Stimulated activated CD4-positive, alpha-beta T cell treated with anti-CD3 and anti-CD28 coated beads, Interleukin-15, amount 100 ng/mL, for 1 hour (primary cell): ENCODE data around the gene DAGLB.

Source experiments
- DNase-seq, 2 donors: peaks; one replicate each; pipeline ENCODE4 v3.0.0-alpha.2; 2020; ENCODE audit warnings: low read depth in 1 of 2, low spot score in 1 of 2

The DAGLB gene

GRCh38 chr7:6376820-6377219, 70.9 kb downstream of the DAGLB start:
- no peak for DNase-seq

- no peak for DNase-seq
Observed at GRCh38 chr7:6375348-6376101, 72.2 kb downstream of the DAGLB start.

DNA sequence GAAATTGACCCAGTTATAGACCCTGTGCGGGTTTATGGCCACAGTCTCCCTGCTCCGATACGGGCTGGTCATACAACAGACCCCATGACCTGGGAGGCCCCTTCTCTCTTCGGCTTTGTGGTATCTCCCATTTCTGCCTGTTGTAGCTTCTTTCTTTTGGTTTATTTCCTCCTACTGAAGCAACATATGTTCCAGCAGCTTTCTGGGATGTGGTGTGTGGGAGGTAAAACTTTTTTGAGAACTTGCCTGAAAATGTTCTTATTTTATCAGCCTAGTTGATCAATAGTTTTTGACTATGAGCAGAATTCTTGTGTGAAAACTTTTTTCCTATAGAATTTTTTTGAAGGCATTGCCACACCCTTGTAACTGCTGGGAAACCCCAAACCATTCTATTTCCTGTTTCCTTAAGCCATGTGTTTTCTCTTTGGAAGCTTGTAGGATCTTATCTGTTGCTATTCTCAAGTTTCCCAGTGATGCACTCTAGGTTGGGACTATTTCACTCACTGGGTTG, 80.0 kb downstream of the DAGLB start:
- no peak for DNase-seq

DNA sequence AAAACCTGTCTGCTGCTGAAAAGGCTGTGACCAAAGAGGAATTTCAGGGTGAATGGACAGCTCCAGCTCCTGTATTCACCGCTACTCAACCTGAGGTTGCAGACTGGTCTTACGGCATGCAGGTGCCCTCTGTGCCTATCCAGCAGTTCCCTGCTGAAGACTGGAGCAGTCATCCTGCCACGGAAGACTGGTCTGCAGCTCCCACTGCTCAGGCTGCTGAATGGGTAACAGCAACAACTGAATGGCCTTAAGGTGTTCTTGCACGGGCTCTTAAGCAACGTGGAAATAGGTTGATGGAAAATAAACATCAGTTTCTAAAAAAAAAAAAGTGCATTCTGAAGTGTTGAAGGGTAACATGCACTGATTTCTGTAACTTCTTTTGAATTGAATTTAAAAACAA, 82.3 kb downstream of the DAGLB start:
- DNase-seq, result no peak

- no peak for DNase-seq
Observed at GRCh38 chr7:6360841-6361240, 86.9 kb downstream of the DAGLB start.

DNA sequence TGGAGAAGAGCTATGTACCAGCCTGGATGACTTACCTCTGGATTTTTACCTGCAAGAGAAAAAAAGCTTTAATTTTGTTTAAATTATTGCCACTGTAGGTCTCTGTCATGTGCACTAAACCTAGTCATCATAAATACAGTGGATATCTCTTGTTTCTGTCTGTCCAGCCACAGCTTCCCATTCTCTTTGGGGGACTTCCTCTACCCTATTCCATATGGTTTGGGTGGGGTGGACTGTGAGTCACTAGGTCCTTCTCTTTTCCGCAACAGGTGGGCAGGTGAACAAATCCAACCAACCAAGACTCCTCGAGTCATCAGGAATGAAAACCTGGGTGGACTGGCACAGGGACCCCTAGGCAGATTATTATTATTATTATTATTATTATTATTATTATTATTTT, 88.0 kb downstream of the DAGLB start:
- DNase-seq, result no peak
